Measurements from ENCODE around the gene APBA1.

DNA sequence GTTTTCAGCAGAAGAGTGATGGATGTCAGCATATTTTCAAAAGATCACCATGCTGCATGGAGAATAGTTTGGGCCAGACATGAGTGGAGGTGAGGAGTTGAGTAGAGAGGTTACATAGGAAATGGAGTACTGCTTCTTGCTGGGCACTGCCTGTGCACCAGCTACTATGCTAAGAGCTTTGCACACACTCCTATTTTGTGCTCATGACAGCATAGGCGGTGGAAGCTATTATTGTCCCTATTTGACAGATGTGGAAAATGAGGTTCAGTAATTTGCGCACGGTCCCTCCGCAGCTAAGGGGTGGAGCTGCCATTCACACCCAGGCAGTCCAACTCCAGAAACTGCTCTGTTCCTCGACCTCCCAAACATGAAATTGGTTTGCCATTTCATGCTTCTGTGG is 279.3 kb downstream of the APBA1 start:
- TF ChIP-seq, protein P1, sequence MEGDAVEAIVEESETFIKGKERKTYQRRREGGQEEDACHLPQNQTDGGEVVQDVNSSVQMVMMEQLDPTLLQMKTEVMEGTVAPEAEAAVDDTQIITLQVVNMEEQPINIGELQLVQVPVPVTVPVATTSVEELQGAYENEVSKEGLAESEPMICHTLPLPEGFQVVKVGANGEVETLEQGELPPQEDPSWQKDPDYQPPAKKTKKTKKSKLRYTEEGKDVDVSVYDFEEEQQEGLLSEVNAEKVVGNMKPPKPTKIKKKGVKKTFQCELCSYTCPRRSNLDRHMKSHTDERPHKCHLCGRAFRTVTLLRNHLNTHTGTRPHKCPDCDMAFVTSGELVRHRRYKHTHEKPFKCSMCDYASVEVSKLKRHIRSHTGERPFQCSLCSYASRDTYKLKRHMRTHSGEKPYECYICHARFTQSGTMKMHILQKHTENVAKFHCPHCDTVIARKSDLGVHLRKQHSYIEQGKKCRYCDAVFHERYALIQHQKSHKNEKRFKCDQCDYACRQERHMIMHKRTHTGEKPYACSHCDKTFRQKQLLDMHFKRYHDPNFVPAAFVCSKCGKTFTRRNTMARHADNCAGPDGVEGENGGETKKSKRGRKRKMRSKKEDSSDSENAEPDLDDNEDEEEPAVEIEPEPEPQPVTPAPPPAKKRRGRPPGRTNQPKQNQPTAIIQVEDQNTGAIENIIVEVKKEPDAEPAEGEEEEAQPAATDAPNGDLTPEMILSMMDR (IDR thresholded peaks at IDR 0.05; ENCODE audit: insufficient read depth, low read depth, low read length): no peak
- TF ChIP-seq EZH2 (IDR thresholded peaks at IDR 0.05; ENCODE audit: insufficient read depth, low read length): no peak

Measured in astrocyte (in vitro differentiated cells and primary cell).